NCI-H2107 (cell line): ENCODE results near the gene FAM217B.

ENCODE experiments used
- DNase-seq: peaks from one replicate; lab custom pipeline; 2025; lab: John Stamatoyannopoulos, UW

FAM217B gene

DNA sequence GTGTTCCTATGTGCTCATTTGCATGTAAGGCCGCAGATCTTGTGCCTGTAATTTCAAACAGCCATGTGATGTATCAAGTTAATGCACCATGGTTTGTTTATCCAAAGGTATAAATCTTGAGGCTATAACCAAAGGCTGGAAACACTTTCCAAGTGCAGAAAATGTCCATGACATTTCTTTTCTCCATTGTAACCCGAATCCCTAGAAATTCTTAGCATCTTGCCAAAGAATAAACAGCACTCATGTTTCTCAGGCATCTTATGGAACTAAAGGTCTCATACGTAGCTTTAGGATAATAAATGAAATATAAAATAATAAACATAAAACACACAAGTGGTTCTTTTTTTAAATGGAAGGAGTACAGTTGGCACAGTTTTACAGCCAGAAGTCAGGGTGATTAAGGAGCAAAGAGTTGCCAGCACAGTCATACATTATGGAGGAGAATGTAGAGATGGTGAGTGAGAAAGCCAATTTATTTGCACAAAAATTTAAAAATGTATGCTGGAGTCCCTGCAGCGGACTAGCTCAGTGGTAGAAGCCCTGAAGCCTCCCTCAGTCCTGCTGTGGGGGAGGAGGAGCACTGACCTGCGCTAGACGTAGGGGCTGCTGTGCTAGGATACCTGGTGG is 36.1 kb downstream of the FAM217B start:
- DNase-seq: no peak

DNA sequence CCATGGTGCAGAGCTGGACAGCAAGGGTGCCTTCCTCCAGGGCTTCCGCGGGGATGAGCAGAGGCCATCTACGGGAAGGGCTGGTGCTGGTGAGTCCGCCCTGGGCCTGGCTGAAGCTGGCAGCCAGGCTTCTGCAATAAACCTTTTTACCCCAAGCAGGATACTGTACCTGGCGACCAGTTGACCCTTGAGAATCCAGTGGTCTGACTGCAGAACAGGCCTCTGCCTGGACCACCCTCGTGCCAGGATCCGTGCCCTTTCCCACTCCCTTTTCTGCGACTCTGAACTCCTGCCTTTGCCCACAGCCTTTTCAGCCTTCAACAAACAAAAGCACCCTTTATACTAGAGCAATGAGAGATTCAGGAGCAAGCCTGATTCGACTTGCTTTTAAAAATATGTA is 36.9 kb downstream of the FAM217B start:
- no peak for DNase-seq

DNA sequence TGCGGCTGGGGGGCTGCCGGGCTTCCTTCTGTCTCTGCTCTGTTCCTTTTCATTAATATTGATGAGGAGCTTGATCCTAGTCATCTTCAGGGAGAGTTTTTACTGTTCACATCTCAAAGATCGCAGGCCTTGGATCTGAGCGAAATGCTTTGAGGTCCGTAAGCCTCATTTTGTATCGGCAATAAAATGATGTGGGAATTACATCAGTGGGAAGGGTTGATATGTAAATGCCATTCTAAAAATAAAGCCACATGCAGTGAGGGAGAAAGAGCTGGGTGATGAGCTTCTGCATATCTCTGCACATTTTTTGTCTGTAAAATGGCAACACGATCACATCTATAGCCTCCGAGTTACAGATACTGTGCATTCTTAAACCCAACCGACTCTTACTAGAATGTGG is 42.9 kb downstream of the FAM217B start:
- DNase-seq: no peak

DNA sequence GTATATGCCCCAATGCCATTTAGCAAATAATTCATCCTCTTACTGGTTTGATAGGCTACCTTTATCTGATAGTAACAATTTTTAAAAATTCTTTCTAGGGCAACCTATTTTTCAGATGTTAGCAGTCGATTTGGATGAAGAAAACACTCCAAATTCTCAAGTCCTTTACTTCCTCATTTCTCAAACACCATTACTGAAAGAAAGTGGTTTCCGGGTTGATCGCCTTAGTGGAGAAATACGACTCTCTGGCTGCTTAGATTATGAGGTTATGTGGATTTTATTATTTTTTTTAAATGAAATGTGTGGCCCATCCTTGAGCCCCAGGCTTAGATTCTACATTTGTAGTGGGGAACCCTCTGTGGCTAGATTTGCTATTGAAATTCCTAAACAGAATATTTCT is 44.4 kb downstream of the FAM217B start:
- DNase-seq: no peak

- no peak for DNase-seq
These were observed 45.0 kb downstream of the FAM217B start for GRCh38 chr20:59985164-59985563.

DNA sequence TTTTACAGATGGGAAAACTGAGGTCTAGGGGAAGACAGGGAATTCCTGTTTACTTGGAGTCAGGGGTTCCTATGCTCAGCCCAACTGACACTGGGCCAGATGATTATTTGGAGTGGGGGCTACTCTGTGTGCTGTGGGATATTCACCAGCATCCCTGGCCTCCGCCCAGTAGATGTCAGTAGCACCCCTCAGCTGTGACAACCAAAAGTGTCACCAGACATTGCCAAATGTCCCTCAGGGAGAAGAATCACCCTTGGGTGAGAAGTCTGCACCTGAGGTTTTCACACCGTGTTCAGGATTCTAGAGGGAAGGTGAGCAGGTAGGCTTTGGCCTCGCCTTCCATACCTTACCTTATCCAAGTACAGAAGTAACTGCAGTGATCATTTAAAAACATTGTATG is 45.7 kb downstream of the FAM217B start:
- no peak for DNase-seq

DNA sequence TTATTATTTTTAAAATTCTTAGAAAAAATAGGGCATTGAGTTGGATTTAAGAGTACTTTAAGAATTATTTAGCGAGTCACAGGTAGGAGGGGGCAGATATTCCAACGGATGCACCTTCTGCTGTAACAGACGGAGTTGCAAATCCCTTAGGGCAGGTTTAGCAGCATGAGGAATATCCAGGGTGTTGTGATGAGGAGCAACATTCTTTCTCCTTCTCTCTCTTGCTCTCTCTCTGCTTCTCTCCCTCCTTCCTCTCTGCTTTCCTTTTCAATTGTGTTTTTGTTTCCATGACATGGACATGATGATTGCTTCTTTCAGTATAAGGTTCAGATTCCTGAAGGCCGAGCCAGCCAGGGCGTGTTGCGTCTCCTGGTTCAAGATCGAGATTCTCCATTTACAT is 46.9 kb downstream of the FAM217B start:
- DNase-seq: no peak

- DNase-seq: no peak
These were observed 48.0 kb downstream of the FAM217B start for GRCh38 chr20:59988141-59988540.

DNA sequence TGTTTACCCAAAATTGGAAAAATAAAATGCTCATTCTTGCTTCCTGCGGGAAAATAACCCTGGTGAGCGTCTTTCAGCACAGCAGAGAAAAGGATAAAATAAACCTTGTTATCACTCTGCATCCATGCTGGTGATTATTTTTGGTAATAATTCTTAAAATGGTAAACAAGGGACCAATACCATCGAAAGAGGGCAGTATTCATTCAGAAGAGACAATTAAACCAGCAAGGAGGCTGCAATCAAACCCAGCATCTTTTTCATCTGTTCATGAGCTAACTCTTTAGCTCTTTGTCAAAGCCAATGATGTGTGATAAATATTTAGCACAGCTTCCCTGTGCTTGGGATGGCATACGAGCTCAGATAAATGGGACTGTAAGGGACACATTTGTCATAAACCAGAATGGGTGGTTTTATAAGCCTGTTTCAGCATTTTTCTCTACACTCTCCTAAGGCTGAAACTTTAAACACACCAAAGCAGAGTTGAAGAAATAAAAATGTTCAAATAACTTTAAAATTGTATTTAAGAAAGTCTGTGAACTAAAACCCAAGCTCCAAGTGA is 52.4 kb downstream of the FAM217B start:
- DNase-seq: no peak

DNA sequence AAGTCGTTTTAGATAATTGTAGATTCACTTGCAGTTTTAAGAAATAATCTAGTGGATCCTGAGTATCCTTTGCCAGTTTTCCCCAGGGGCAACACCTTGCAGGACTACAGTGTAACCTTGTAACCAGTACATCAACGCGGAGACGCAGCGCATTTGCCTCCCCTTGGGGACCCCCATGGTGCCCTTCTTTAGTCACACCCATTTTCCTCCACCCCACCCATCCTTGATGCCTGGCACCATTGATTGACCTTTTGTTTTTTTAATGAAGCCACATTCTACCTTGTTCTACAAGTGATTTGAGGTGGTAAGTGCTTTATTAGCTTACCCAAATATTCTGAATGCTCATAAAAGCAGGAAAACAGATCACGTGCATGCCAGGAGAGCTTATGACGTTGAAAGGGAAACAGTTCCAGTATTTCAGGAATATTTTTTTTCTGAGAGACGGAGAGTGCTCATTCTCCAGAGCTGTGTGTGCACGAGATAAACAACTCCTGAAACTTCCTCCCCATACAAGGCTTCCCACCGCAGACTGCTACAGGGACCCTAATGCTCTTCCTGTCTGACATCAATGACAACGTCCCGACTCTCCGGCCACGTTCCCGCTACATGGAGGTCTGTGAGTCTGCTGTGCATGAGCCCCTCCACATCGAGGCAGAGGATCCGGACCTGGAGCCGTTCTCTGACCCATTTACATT is 53.7 kb downstream of the FAM217B start:
- DNase-seq: no peak

- no peak for DNase-seq
These were observed 54.5 kb downstream of the FAM217B start for GRCh38 chr20:59994697-59995122.

DNA sequence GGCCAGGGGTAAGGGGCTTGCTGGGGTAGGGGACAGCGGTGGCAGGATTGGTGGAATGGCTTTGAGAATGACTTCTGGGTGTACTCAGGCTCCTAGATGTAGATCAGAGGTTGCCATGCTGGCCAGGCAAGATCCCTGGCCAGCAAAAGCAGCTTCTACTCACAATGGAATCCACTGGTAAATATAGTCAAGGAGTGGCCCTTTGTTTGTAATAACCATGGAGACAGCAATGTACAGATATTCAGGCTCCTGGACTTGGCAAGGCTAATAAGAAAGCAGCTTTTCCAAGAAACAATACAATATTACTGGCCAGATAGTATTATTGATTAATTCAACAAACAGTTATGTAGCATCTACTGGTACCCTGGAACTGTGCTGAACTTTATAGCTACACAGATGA is 55.9 kb downstream of the FAM217B start:
- no peak for DNase-seq

DNA sequence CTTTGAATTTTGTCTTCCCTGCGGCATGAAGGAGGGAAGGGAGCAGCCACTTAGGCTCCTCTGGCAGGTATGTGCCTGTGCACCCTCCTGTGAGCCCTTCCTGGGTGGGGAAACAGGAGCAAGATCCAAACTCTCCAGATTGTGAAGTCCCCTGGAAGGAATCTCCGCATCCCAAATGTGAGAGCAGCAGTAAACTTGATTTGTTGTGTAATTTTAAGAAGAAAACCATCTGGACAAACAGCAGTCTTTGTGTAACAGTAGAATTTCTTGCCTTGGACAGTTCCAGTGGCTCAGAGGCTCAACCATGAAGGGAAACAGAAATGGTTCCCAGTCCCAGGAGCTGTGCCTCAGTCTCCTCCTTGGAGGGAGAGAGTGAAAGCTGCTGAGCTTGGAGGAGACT is 57.7 kb downstream of the FAM217B start:
- no peak for DNase-seq
